ENCODE results near the gene ETV4.

ETV4 gene

GRCh38 chr17:43574896-43575525, 28.9 kb upstream of the ETV4 start:
- Histone ChIP-seq H3K14ac (ENCODE audit: low read length) (no peak overlapping the region), H3K9ac (ENCODE audit: low read length) (no peak overlapping the region), H2BK120ac (ENCODE audit: insufficient read depth, low read length, poor library complexity) (no peak overlapping the region), H3K23ac (ENCODE audit: low read length) (no peak overlapping the region), H4K91ac (ENCODE audit: low read depth, low read length) (peak overlapping the region; percentile 1), H2BK12ac (ENCODE audit: low read length) (no peak overlapping the region), H3K79me1 (ENCODE audit: low read length) (peaks cover 33% of the 10 kb centered on the region), H4K12ac (ENCODE audit: low read depth, low read length) (no peak overlapping the region), H3K79me2 (ENCODE audit: control insufficient read depth, insufficient read depth, low read length, poor library complexity) (peaks cover 18% of the 10 kb centered on the region), H3K4me1 (ENCODE audit: control insufficient read depth in 1 of 2, insufficient read depth in 2 of 2, low read length in 2 of 2) (peaks cover 32 to 36% of the 10 kb centered on the region in 2 experiments), H3K36me3 (ENCODE audit: control insufficient read depth in 1 of 2, insufficient read depth in 2 of 2, low read length in 2 of 2) (no peaks in the 10 kb centered on the region), H3K4me2 (ENCODE audit: low read length) (no peak overlapping the region), H3K9me3 (ENCODE audit: insufficient read depth, low read depth, low read length) (no peaks in the 10 kb centered on the region), H3K27ac (ENCODE audit: low read depth, low read length) (no peak overlapping the region), H3K4ac (ENCODE audit: low read depth, low read length) (no peak overlapping the region), H3K4me3 (ENCODE audit: low read depth, low read length) (no peak overlapping the region), H2BK5ac (ENCODE audit: low read depth, low read length, poor library complexity) (no peak overlapping the region), H4K8ac (ENCODE audit: low read depth, low read length) (no peak overlapping the region), H2AK5ac (ENCODE audit: low read length) (no peak overlapping the region), H2AFZ (ENCODE audit: insufficient read depth, low read length, poor library complexity) (no peak overlapping the region), H3K18ac (ENCODE audit: low read length) (no peak overlapping the region), H3K27me3 (ENCODE audit: insufficient read depth, low read length) (no peaks in the 10 kb centered on the region)
- WGBS (ENCODE audit: extremely low coverage, insufficient coverage, insufficient read length), result no CpG with 5 or more reads among the region's 5 CpGs
- DNase-seq, result no peak

- Histone ChIP-seq H2AK5ac (ENCODE audit: low read length) (peak overlapping the region; percentile 2), H4K12ac (ENCODE audit: low read depth, low read length) (no peak overlapping the region), H3K79me2 (ENCODE audit: control insufficient read depth, insufficient read depth, low read length, poor library complexity) (peaks cover 18% of the 10 kb centered on the region), H3K36me3 (ENCODE audit: control insufficient read depth in 1 of 2, insufficient read depth in 2 of 2, low read length in 2 of 2) (no peaks in the 10 kb centered on the region), H3K4me2 (ENCODE audit: low read length) (no peak overlapping the region), H2BK5ac (ENCODE audit: low read depth, low read length, poor library complexity) (no peak overlapping the region), H3K9me3 (ENCODE audit: insufficient read depth, low read depth, low read length) (no peaks in the 10 kb centered on the region), H3K79me1 (ENCODE audit: low read length) (peaks cover 30% of the 10 kb centered on the region), H3K18ac (ENCODE audit: low read length) (no peak overlapping the region), H4K8ac (ENCODE audit: low read depth, low read length) (no peak overlapping the region), H3K27me3 (ENCODE audit: insufficient read depth, low read length) (no peaks in the 10 kb centered on the region), H3K23ac (ENCODE audit: low read length) (no peak overlapping the region), H2BK12ac (ENCODE audit: low read length) (no peak overlapping the region), H3K27ac (ENCODE audit: low read depth, low read length) (no peak overlapping the region), H3K4ac (ENCODE audit: low read depth, low read length) (no peak overlapping the region), H3K4me3 (ENCODE audit: low read depth, low read length) (peak overlapping the region; percentile 8), H2AFZ (ENCODE audit: insufficient read depth, low read length, poor library complexity) (no peak overlapping the region), H3K14ac (ENCODE audit: low read length) (no peak overlapping the region), H4K91ac (ENCODE audit: low read depth, low read length) (peak overlapping the region; percentile 1), H3K4me1 (ENCODE audit: control insufficient read depth in 1 of 2, insufficient read depth in 2 of 2, low read length in 2 of 2) (peaks cover 28 to 33% of the 10 kb centered on the region in 2 experiments), H2BK120ac (ENCODE audit: insufficient read depth, low read length, poor library complexity) (peak overlapping the region; percentile 21), H3K9ac (ENCODE audit: low read length) (no peak overlapping the region)
- no CpG with 5 or more reads among the region's 13 CpGs for WGBS (ENCODE audit: extremely low coverage, insufficient coverage, insufficient read length)
- DNase-seq, result no peak
These were observed 28.2 kb upstream of the ETV4 start for GRCh38 chr17:43574348-43574747.

GRCh38 chr17:43573579-43574321, 27.6 kb upstream of the ETV4 start:
- no peak for DNase-seq
- H4K8ac ChIP-seq (ENCODE audit: low read depth, low read length), result no peak overlapping the region
- H3K4ac ChIP-seq (ENCODE audit: low read depth, low read length), result no peak overlapping the region
- no peak overlapping the region for H3K18ac ChIP-seq (ENCODE audit: low read length)
- no peak overlapping the region for H2BK12ac ChIP-seq (ENCODE audit: low read length)
- H4K12ac ChIP-seq (ENCODE audit: low read depth, low read length), result no peak overlapping the region
- H3K9me3 ChIP-seq (ENCODE audit: insufficient read depth, low read depth, low read length), result no peaks in the 10 kb centered on the region
- H3K27ac ChIP-seq (ENCODE audit: low read depth, low read length), result no peak overlapping the region
- H3K79me1 ChIP-seq (ENCODE audit: low read length), result peaks cover 24% of the 10 kb centered on the region
- WGBS (ENCODE audit: extremely low coverage, insufficient coverage, insufficient read length), result no CpG with 5 or more reads among the region's 7 CpGs
- no peak overlapping the region for H3K14ac ChIP-seq (ENCODE audit: low read length)
- H2AK5ac ChIP-seq (ENCODE audit: low read length), result peak overlapping the region; percentile 2
- H2BK120ac ChIP-seq (ENCODE audit: insufficient read depth, low read length, poor library complexity), result no peak overlapping the region
- no peak overlapping the region for H2AFZ ChIP-seq (ENCODE audit: insufficient read depth, low read length, poor library complexity)
- no peaks in the 10 kb centered on the region for H3K27me3 ChIP-seq (ENCODE audit: insufficient read depth, low read length)
- H3K4me1 ChIP-seq (ENCODE audit: control insufficient read depth in 1 of 2, insufficient read depth in 2 of 2, low read length in 2 of 2), result peaks cover 22 to 27% of the 10 kb centered on the region in 2 experiments
- H3K36me3 ChIP-seq (ENCODE audit: control insufficient read depth in 1 of 2, insufficient read depth in 2 of 2, low read length in 2 of 2), result no peaks in the 10 kb centered on the region
- peak overlapping the region; percentile 32 for H4K91ac ChIP-seq (ENCODE audit: low read depth, low read length)
- H3K4me3 ChIP-seq (ENCODE audit: low read depth, low read length), result no peak overlapping the region
- no peak overlapping the region for H2BK5ac ChIP-seq (ENCODE audit: low read depth, low read length, poor library complexity)
- H3K4me2 ChIP-seq (ENCODE audit: low read length), result no peak overlapping the region
- no peak overlapping the region for H3K23ac ChIP-seq (ENCODE audit: low read length)
- no peak overlapping the region for H3K9ac ChIP-seq (ENCODE audit: low read length)
- peaks cover 12% of the 10 kb centered on the region for H3K79me2 ChIP-seq (ENCODE audit: control insufficient read depth, insufficient read depth, low read length, poor library complexity)

GRCh38 chr17:43572368-43572980, 26.3 kb upstream of the ETV4 start:
- no peaks in the 10 kb centered on the region for H3K36me3 ChIP-seq (ENCODE audit: control insufficient read depth in 1 of 2, insufficient read depth in 2 of 2, low read length in 2 of 2)
- H3K4me1 ChIP-seq (ENCODE audit: control insufficient read depth in 1 of 2, insufficient read depth in 2 of 2, low read length in 2 of 2), result peaks cover 10 to 14% of the 10 kb centered on the region in 2 experiments
- H3K27me3 ChIP-seq (ENCODE audit: insufficient read depth, low read length), result no peaks in the 10 kb centered on the region
- peak overlapping the region; percentile 57 for H4K91ac ChIP-seq (ENCODE audit: low read depth, low read length)
- peaks cover 2% of the 10 kb centered on the region for H3K79me2 ChIP-seq (ENCODE audit: control insufficient read depth, insufficient read depth, low read length, poor library complexity)
- peaks cover 11% of the 10 kb centered on the region for H3K79me1 ChIP-seq (ENCODE audit: low read length)
- no peak overlapping the region for H3K27ac ChIP-seq (ENCODE audit: low read depth, low read length)
- H3K18ac ChIP-seq (ENCODE audit: low read length), result peak overlapping the region; percentile 92
- no peak overlapping the region for H2AFZ ChIP-seq (ENCODE audit: insufficient read depth, low read length, poor library complexity)
- no peak overlapping the region for H3K4ac ChIP-seq (ENCODE audit: low read depth, low read length)
- no CpG with 5 or more reads among the region's 5 CpGs for WGBS (ENCODE audit: extremely low coverage, insufficient coverage, insufficient read length)
- peak overlapping the region; percentile 46 for H4K8ac ChIP-seq (ENCODE audit: low read depth, low read length)
- no peak overlapping the region for H3K4me2 ChIP-seq (ENCODE audit: low read length)
- no peak overlapping the region for H3K4me3 ChIP-seq (ENCODE audit: low read depth, low read length)
- no peak overlapping the region for H2BK5ac ChIP-seq (ENCODE audit: low read depth, low read length, poor library complexity)
- H2BK120ac ChIP-seq (ENCODE audit: insufficient read depth, low read length, poor library complexity), result peak overlapping the region; percentile 87
- H3K9ac ChIP-seq (ENCODE audit: low read length), result no peak overlapping the region
- H3K23ac ChIP-seq (ENCODE audit: low read length), result no peak overlapping the region
- peak overlapping the region; percentile 77 for H3K14ac ChIP-seq (ENCODE audit: low read length)
- H2AK5ac ChIP-seq (ENCODE audit: low read length), result peak overlapping the region; percentile 97
- no peak overlapping the region for H4K12ac ChIP-seq (ENCODE audit: low read depth, low read length)
- peak overlapping the region; percentile 79 for H2BK12ac ChIP-seq (ENCODE audit: low read length)
- peak; percentile 39 to 74 for DNase-seq
- no peaks in the 10 kb centered on the region for H3K9me3 ChIP-seq (ENCODE audit: insufficient read depth, low read depth, low read length)
